ENCODE measurements around the gene UROC1.

DNA sequence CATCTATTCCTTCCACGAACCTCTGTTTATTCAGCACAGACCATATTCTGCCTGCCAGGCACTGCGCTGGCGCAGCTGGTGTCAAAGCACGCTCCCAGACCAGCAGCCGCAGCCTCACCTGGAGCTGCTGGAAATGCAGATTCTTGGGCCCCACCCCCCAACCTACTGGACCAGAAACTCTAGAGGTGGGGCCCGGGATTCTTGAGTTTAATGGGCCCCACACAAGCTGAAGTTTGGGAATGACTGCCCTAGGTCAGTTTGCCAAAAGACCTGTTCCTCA is 13.4 kb upstream of the UROC1 start:
- TF ChIP-seq CTCF (IDR thresholded peaks at IDR 0.05) (no peak), POLR2A (IDR thresholded peaks at IDR 0.05) (no peak)

All from testis (tissue), 2 donors.